Non-pigmented ciliary epithelial cell (primary cell): ENCODE measurements around the gene PRPH.
"Not testable (repeated sequence)": the region's sequence is repeated elsewhere in the genome, so short reads cannot be mapped to it uniquely, and the experiment has no call there.

Experiments used
- DNase-seq: peaks from one replicate; pipeline ENCODE4 v3.0.0-alpha.2; 2010; ENCODE audit warnings: low read depth

Gene PRPH

DNA sequence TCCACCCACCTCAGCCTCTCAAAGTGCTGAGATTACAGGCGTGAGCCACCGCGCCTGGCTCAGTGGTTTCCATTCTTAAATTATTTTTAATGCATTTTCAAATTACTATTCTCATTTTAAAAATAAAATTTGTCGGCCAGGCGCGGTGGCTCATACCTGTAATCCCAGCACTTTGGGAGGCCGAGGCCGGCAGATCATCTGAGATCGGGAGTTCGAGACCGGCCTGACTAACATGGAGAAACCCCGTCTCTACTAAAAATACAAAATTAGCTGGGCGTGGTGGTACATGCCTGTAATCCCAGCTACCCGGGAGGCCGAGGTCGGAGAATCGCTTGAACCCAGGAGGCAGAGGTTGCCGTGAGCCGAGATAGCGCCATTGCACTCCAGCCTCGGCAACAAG is 38.8 kb downstream of the PRPH start:
- not testable (repeated sequence) for DNase-seq

DNA sequence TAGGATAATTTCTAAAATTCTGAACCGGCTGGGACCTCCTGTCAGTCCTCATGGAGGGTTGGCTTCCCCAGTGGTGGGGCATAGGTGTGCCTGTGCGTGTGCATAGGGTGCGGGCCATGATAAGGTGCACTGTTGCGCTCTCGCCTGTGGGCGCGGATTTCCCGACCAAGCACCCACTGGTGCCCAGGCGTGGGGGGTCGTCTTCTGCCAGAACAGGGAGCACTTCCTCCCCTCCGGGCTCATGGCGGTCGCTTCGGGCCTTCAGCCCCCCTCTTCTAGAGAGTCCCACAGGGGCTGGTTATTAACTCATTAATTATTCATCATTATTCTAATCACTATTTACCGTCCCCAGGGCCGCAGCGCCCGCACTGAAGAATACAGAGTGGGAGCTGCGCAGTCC is 39.3 kb downstream of the PRPH start:
- no peak for DNase-seq

GRCh38 chr12:49334681-49335080 is 39.7 kb downstream of the PRPH start:
- DNase-seq: no peak

DNA sequence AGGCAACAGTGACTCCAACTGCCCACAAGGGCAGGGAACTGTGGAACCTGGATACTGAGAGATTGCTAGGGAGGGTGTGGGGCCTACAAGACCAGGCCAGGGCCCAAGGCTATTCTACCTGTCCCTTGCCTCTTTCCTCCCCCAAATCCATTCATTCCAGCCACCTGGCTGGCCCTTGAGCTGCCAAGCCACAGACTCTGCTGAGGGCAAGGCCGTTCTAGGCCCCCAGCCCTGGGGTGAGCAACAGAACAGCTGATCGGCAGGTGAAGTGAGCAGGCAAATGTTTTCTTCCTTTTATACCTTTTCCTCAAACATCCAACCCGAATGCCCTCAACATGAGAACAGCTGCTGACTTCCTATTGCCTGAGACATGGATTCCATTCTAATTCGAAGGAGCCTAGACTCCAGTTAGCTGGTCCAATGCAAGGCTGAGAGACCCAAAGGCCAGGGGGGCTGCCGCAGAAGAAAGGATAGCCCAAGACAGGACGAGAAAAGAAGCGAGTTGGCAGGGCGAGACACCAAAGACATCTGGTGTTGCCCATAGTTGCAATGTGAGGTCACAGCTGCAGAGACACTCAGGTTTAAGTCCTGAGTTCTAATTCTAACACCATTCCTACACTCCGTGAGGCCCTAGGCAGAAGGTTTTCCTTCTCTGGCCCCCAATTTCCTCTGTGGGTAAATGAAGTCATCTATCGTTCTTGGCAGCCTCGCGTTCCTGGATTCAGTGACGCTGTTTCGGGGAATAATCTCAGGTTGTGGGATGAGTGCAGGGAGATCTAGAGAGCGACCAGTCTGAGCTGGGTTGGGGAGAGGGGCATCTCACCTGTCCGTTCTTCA is 40.4 kb downstream of the PRPH start:
- no peak for DNase-seq

- DNase-seq: no peak
Measured at GRCh38 chr12:49335955-49336644, 41.2 kb downstream of the PRPH start.

DNA sequence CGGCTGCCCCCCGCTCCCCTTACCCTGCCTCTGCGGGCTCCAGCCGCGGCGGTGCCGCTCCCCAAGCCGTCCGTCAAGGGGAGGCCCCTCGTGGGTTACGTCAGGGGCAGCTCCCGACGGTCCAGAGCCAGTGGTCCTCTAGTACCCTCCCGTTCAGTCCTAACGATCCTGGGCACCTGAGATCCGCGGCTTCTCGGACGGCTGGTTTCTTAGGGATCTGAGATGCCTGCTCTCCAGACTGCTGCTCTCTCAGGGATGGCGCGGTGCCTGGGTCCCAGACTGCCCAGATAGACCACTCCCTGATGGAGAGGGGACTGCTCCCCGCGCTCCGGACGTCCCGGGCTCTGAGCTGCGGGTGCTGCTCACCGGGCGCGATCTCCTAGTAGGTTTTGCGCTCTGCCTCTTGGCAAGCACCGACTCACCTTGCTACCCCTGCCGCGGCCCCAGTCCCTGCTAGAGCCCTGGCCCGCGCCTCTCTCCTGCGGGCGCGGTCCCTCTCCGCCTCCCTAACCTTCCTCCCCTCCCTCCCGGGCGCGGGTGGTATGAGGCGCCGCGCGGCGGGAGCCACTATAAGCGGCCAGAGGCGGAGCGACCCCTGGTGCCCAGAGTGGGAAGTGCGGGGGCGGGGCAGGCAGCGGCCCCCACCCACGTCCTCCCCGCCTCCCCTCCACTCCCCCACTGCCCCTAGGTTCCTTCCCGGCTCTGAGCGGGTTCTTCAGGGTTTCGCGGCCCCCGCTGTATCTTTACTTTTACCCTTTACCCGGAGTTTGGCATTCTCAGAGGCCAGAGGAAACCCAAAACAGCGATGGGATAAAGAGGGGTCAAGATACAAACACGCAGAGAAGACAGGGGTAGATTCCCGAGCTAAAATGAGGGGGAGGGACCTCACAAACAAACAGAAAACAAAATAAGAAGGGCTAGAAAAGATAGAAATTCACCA is 42.0 kb downstream of the PRPH start, which contains the start of gene C1QL4:
TSS of gene C1QL4 (minus strand) at position 544 of the 940 bp plus-strand sequence. CDS start 711 bp downstream, outside the sequence.
- no peak for DNase-seq

- no peak for DNase-seq
Measured at GRCh38 chr12:49338830-49339463, 44.0 kb downstream of the PRPH start.

DNA sequence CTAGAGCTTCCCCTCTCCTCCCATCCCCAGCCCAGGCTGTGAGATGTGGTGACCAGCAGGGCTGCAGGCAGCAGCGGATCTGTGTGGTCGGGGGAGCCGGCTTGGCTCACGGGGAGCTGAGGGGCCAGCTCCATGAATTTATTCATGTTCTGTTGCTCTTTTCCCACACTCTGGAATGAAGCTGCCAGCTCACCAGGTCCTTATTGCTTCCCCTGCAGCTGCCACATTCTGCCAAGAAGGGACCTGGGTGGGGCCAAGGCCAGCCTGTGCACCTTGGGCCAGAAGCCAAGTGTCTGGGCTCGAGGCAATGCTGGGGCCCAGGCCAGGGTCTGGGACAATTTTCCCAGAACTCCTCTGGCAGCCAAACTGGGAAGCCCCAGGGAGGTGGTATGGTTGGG is 44.5 kb downstream of the PRPH start:
- no peak for DNase-seq

GRCh38 chr12:49340095-49340870 is 45.3 kb downstream of the PRPH start:
- no peak for DNase-seq

GRCh38 chr12:49340971-49341776 is 46.2 kb downstream of the PRPH start:
- DNase-seq: no peak

- DNase-seq: no peak
Measured at GRCh38 chr12:49341777-49342065, 46.8 kb downstream of the PRPH start.

DNA sequence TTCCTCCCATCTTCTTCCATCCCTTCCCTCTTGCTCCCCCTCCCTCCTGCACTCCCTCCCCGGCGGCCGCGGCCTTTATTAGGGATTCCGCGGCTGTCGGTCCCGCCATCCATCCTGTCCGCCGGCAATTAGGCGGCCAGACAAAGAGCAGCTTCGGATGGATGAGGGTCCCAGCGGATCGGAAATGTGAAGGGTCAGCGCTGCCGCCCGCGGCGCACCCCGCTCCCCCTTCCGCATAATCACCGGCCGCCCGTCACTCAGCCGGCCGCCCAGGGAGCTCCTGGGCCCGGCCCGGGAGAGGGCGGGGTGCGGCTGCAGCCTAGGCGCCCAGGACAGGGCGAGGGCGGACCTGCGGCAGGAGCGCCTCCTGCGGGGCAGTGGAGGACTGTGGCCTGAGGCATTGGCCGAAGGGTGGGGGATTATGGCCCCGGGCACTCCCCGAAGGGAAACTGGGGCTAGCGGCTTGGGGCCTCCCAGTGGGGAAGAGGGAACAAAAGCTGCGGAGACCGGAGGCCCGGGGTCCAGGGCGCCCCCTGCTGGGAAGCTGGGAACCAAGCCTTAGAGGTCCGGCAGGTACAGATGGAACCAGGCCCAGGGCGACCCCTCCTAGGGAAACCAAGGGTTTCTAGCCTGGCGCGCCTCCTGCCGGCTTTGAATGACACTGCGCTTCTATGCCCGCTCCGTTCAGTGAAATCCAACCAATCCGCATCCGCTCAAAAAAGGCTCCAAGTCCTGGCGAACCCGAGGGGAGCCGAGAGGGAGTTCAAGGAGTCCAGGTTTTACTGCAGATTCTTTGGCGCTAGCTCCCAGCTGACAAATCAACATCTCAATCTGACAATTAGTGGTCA is 47.3 kb downstream of the PRPH start:
- DNase-seq: no peak

GRCh38 chr12:49342914-49343731 is 48.2 kb downstream of the PRPH start:
- no peak for DNase-seq

DNA sequence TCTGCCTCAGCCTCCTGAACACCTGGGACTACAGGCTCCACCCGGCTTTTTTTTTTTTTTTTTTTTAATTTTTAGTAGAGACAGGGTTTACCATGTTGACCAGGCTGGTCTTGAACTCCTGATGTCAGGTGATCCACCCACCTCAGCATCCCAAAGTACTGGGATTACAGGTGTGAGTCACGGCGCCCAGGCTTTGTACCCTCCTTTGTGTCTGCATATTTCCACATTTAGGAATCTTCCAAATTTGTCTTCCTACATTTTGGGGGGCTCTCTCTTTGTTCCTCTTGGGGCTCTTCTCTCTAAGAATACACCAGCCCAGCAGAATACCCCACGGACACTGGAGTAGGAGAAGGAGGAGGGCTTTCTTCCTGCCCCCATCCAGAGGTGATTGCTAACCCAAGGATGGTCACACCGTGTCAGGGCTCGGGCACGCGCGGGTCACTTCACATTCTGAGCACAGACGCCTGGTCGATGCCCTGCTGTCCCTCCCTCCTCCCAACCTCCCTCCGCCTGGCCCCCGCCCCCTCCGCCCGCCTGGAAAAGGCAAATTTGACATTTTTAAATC is 49.6 kb downstream of the PRPH start:
- DNase-seq: no peak

- no peak for DNase-seq
Measured at GRCh38 chr12:49345051-49345824, 50.3 kb downstream of the PRPH start.

DNA sequence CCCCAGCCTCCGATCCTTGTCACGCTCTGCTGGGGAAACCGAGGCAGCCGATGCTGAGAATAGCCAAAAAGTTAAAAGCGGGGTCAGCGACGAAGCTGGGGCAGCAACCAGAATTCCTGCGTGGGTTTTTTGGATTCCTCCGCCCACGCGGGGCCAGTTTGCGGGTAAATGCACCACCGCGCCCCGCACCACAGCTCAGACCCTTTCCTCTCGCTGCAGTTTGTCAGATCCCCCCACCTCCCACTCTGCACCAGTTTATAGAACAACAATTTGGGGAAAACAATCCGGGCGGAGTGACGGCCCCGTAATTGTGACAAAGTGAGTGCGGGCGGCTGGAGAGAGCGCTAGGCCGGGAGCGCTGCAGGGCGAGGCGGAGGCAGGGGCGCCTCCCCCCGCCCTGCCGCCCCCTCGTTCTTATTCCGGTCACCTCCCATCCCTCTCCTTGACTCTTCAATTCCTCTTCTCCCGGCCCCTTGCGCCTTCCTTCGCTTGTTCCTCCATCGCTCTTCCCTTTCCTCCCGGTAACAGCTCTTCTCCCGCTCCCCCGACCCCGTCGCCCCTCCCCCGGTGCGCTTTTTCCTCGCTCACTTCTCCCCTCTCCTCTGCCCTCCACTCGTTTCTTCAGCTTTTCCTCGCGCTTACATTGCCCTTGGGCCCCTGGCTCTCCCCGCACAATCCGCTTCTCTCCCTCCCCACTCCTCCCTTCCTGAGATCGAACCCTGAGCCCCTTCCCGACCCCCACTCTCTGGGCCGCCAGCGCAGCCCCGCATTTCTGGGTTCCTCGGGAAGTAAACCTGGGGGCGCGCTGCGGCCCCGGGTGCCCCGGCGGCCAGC is 51.1 kb downstream of the PRPH start:
- no peak for DNase-seq
